HK-2 (cell line): ENCODE results near the gene ME1.
"Not testable (repeated sequence)": the region's sequence is repeated elsewhere in the genome, so short reads cannot be mapped to it uniquely, and the experiment has no call there.

Source experiments
- DNase-seq: peaks from one replicate; pipeline ENCODE4 v3.0.0-alpha.2; 2018; ENCODE audit not compliant: unreplicated experiment

The ME1 gene

DNA sequence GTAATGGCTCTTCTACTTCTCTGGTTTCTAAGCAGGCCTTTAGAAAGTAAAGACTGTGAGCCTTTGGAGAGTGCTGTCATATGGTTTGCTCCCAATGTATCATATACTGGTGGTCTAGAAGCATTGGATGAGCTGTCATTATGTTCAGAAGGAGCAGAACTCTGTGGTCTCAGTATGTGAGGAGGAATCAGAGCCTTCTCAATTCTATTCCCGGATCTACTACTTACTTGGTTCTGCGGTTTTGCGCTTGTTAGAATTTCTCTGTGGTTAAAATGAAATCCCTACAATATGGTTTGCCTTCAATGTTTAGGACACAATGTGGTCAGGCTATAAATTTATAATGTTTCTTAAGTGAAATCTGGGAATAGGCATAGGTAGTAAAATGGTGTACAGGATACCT, 173.1 kb downstream of the ME1 start:
- DNase-seq, result no peak

DNA sequence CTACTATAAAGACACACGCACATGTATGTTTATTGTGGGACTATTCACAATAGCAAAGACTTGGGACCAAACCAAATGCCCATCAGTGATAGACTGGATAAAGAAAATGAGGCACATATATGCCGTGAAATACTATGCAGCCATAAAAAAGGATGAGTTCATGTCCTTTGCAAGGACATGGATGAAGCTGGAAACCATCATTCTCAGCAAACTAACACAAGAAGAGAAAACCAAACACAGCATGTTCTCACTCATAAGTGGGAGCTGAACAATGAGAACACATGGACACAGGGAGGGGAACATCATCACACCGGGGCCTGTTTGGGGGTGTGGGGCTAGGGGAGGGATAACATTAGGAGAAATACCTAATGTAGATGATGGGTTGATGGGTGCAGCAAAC, 174.1 kb downstream of the ME1 start:
- DNase-seq, result not testable (repeated sequence)

GRCh38 chr6:83252719-83253118, 178.1 kb downstream of the ME1 start:
- DNase-seq, result no peak

DNA sequence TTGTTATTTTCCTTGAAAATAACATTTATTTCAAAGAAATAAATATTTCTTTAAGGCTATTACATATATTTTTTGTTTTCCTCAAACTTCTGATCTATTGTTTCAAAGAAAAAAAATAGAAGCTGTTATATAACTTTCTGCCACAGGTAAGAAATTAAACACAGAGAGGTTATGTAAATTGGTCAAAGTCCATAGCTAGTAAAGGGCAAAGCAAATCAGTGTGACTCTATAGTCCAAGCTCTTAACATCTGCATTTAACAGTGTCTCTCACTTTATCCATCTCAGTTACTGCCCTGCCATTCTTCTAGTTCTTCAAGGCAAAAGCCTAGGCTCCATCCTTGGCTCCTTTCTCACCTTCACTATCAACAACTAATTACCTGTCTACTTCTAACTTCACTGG, 180.6 kb downstream of the ME1 start:
- DNase-seq, result no peak

DNA sequence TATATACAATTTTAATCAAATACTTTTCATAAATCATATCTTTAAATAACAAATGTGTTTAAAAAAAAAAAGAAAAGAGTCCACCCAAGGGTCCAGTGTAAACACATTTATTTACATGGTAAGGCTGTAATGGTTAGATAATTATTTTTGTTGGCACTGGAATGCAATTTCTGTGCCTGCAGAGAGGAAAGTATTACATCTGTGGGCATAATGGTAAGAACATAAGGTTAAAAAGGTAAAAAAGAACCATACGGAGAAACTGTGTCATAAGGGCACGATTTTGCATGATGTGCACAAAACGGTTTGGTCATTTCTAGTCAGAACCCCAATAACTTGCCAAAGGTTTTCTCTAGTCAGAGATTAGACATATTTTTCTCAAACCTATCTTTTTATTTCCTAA, 183.4 kb downstream of the ME1 start:
- DNase-seq, result no peak

- no peak for DNase-seq
Observed at GRCh38 chr6:83231146-83231545, 199.7 kb downstream of the ME1 start.

DNA sequence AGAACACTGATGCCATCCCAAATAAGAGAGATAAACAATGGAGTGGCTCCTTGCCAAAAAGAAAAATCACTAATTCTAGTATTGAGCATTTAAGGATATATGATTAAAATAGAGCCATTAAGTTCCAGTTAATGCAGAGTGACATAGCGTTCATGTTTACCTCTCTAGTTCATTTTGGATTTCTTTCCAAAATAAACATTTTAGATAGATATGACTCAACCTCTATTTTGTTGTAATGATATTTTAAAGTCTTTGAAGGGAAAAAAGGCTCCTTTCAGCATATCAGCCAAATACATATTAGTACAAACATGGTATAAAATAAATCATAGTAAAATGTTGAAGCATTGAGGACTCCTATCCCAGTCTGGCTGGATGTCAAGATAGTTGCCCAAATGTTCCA, 204.3 kb downstream of the ME1 start:
- no peak for DNase-seq

DNA sequence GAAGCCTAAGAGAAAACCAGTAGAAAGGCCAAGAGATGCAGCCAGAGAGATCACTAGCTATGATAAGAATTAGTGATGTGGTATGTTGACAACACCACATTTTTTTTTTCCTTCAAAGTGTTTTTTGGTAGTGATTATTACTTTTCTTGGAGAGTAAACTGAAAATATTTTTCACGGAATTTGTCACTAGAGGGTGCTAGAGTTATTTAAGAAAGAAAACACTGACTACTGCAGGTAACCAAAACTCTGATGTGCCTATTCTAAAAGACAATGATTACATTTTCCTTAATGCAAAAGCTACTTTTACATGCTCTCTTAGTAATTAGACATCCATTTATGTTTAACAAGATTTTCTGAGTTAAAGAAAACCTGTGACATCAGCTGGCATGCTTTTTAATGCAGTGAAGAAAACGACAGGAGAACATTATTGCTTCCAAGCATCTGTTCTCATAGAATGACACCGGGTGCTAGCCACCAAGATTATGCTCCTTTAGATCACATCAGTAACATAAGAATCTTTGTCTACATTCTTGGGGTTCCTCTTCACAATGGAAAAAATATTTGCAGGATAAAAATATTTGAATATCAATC, 208.9 kb downstream of the ME1 start:
- no peak for DNase-seq

DNA sequence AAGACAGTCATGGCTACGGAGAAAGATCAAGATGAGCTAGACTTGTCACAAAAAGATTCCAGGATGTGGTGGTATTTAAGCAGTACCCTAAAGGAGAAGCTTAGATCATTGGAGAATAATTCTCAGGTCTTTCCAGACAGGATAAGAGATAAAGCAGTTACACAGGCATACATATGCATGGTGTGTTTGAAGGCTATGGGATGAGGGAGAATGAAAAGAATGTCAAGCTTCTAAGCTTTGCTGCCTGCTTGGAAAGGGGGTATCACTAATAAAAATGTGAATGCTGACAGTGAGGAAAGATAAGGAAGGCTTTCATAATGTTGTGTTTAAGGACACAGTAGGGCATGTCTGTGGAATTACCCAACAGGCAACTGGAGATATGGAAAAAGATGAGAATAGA, 209.6 kb downstream of the ME1 start:
- DNase-seq, result no peak

GRCh38 chr6:83220121-83220520, 210.7 kb downstream of the ME1 start:
- no peak for DNase-seq

DNA sequence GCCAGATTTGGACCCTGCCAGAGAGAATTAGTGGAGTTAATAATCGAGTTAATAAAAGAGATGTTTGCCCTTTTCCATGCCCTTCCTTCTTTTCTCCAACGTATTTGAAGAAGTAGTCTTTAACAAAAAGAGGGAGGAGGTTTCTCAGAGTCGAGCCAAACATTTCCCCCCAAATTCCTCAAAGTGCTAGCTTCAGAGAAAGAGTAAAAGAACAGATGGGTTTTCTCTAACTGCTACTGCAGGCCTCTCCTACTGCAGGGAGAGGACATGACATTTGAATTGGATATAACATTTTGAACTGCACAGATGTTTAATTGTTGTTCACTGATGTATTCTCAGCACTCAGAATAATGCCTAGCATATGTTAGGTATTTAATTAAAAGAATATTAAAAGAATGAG, 212.2 kb downstream of the ME1 start:
- no peak for DNase-seq

GRCh38 chr6:83216806-83217205, 214.0 kb downstream of the ME1 start:
- DNase-seq, result no peak

DNA sequence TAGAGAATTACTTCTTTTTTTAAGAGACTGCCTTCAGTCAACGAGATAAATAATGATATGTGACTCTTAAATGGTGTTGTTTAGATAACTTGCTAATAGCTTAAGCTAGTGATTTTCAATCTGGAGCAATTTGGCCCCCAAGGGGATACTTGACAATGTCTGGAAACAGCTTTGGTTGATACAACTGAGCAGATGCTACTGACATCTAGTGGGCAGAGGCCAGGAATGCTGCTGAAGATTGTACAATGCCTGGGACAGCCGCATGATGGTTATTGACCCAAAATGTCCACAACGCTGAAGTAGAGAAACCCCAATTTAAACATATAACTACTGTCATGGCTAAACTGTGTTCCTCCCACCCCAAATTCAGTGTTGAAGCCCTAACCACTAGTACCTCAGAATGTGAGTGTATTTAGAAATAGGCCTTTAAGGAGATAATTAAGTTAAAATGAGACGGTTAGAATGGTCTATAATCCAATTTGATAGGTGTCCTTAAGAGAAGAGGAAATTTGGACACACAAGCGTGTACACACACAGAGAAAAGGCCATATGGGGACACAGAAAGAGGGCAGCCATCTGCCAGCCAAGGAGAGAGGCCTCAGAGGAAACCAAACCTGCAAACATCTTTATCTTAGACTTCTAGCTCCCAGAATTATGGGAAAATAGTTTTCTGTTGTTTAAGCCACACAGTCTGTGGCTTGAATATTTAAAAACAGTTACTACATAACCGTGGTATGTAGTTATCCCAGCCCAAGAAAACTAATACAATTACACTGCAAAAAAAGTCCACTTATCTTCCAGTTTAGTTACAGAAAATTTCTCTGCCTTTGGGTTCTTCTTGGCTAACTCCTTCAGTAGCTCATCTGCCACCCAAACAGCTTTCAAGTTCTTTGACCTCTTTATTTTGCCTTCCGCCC, 215.5 kb downstream of the ME1 start:
- DNase-seq, result peak; percentile 38

DNA sequence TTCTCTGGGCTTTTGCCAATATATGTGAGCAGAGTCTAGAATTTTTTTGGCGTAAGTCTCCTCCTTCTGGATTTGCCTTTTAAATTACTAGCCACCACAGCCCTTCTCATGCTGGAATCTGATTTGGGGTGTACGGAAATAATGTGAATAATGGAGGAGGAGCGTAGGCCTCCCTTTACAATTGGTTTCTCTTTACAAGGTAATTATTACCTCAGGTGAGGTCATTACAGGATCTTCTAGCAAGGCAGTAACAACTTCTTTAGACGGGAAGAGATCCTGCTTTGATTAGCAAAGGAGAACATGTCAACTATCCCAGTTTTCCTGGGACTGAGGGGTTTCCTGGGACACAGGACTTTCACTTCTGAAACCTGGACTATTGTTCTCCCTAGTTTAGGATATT, 228.8 kb downstream of the ME1 start:
- no peak for DNase-seq

- peak; percentile 57 for DNase-seq
Observed at GRCh38 chr6:83199863-83200225, 231.0 kb downstream of the ME1 start.

DNA sequence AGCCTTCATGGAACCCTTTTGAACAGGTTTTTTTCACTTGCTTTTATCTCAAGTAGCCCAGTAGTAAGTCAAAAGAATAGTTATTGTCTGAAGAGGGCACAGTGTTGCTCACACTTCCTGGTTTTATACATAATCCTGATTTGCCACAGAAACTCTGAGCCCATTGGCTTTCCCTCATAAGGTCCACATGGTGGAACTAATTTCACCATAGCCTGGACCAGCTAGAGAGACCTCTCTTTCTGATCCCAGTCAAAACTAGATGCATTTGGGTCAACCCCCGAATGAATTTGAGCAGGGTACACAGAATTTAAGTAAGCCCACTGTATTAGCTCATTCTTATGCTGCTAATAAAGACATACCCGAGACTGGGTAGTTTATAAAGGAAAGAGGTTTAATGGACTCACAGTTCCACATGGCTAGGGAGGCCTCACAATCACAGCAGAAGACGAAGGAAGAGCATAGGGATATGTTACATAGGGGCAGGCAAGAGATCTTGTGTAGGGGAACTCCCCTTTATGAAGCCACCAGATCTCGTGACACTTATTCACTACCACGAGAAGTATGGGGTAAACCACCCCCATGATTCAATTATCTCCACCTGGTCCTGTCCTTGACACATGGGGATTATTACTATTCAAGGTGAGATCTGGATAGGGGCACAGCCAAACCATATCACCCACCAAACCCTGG, 231.5 kb downstream of the ME1 start:
- DNase-seq, result no peak

- no peak for DNase-seq
Observed at GRCh38 chr6:83198486-83199172, 232.2 kb downstream of the ME1 start.

- peak; percentile 56 for DNase-seq
Observed at GRCh38 chr6:83193747-83194566, 236.9 kb downstream of the ME1 start.

- DNase-seq, result peak; percentile 88
Observed at GRCh38 chr6:83192871-83193746, 237.7 kb downstream of the ME1 start, which contains the start of the genes PGM3 and RWDD2A. PGM3 (minus strand) TSS chr6:83193265; CDS start chr6:83191012, 2,253 bp downstream. RWDD2A (plus strand) TSS chr6:83193357; CDS start chr6:83194452, 1,095 bp downstream.

- DNase-seq, result no peak
Observed at GRCh38 chr6:83192456-83192855, 238.4 kb downstream of the ME1 start.
